Measurements from ENCODE around the gene MUC4. TPM values are rescaled to one million over a fixed set of nuclear protein-coding genes. Genes with fewer than 3 reads are reported as not detected.

Gene MUC4
- total RNA-seq, 4 donors from 2014 or later: 0.27 TPM; not detected in 3

DNA sequence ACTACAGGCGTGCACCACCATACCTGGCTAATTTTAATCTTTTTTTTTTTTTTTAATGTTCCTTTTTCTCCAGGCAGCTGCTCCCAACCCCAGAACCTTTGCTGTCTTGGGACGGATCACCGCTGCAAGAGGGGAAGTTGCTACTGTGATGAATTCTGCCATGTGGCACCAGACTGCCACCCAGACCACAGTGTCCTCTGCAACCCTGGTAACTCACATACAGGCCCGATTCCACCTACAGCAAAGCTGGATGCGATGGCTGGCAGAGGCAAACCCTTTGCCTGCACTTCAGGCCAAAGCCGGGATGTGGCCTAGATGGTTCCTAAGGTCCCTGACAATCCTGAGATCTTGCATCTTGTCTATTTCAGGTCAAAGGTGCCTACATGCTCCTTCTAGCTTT, 103.7 kb downstream of the MUC4 start:
- Histone ChIP-seq H3K27ac (no peak overlapping the region), H3K36me3 (peaks cover 0 to 35% of the 10 kb centered on the region in 2 donors), H3K9me3 (no peaks in the 10 kb centered on the region), H3K27me3 (no peaks in the 10 kb centered on the region), H3K4me1 (no peaks in the 10 kb centered on the region), H3K4me3 (no peak overlapping the region)
- ATAC-seq: no peak
- DNase-seq: no peak
- intact Hi-C loops (cut with DNase I; ENCODE audit: low total_unique reads): no loop called here
- TF ChIP-seq POLR2A (IDR thresholded peaks at IDR 0.05): no peak
- TF ChIP-seq, protein P1, sequence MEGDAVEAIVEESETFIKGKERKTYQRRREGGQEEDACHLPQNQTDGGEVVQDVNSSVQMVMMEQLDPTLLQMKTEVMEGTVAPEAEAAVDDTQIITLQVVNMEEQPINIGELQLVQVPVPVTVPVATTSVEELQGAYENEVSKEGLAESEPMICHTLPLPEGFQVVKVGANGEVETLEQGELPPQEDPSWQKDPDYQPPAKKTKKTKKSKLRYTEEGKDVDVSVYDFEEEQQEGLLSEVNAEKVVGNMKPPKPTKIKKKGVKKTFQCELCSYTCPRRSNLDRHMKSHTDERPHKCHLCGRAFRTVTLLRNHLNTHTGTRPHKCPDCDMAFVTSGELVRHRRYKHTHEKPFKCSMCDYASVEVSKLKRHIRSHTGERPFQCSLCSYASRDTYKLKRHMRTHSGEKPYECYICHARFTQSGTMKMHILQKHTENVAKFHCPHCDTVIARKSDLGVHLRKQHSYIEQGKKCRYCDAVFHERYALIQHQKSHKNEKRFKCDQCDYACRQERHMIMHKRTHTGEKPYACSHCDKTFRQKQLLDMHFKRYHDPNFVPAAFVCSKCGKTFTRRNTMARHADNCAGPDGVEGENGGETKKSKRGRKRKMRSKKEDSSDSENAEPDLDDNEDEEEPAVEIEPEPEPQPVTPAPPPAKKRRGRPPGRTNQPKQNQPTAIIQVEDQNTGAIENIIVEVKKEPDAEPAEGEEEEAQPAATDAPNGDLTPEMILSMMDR (IDR thresholded peaks at IDR 0.05 in 4 of 5, conservative IDR thresholded peaks at IDR 0.05 in 1 of 5): no peak
- in situ Hi-C loops (cut with MboI; ENCODE audit: low sequenced_read_pairs in 4 of 4): loop anchor here in 1 of 4 donors (10.0 kb wide), 1 partner anchor 267 kb away; no protein-coding TSS in a partner anchor

- DNase-seq: no peak
- intact Hi-C loops (cut with DNase I; ENCODE audit: low total_unique reads) (no loop called here), in situ Hi-C loops (cut with MboI; ENCODE audit: low sequenced_read_pairs in 4 of 4) (loop anchor here in 1 of 4 donors (10.0 kb wide), 1 partner anchor 269 kb away; no protein-coding TSS in a partner anchor)
- Histone ChIP-seq H3K9me3 (no peaks in the 10 kb centered on the region), H3K27ac (no peak overlapping the region), H3K27me3 (no peaks in the 10 kb centered on the region), H3K4me3 (no peak overlapping the region), H3K4me1 (no peaks in the 10 kb centered on the region), H3K36me3 (peaks cover 0 to 22% of the 10 kb centered on the region in 2 donors)
- TF ChIP-seq, protein P1 (IDR thresholded peaks at IDR 0.05 in 4 of 5, conservative IDR thresholded peaks at IDR 0.05 in 1 of 5): no peak
- no peak for TF ChIP-seq POLR2A (IDR thresholded peaks at IDR 0.05)
- no peak for ATAC-seq
Observed at GRCh38 chr3:195705081-195705991, 106.4 kb downstream of the MUC4 start.

- intact Hi-C loops (cut with DNase I; ENCODE audit: low total_unique reads) (no loop called here), in situ Hi-C loops (cut with MboI; ENCODE audit: low sequenced_read_pairs in 4 of 4) (loop anchor here in 1 of 4 donors (10.0 kb wide), 1 partner anchor 270 kb away; no protein-coding TSS in a partner anchor)
- Histone ChIP-seq H3K9me3 (no peaks in the 10 kb centered on the region), H3K4me3 (no peak overlapping the region), H3K36me3 (peaks cover 0 to 24% of the 10 kb centered on the region in 2 donors), H3K27me3 (no peaks in the 10 kb centered on the region), H3K27ac (no peak overlapping the region), H3K4me1 (no peaks in the 10 kb centered on the region)
- no peak for DNase-seq
- TF ChIP-seq, protein P1 (IDR thresholded peaks at IDR 0.05 in 4 of 5, conservative IDR thresholded peaks at IDR 0.05 in 1 of 5): no peak
- no peak for TF ChIP-seq POLR2A (IDR thresholded peaks at IDR 0.05)
- no peak for ATAC-seq
Observed at GRCh38 chr3:195704433-195704999, 107.2 kb downstream of the MUC4 start.

GRCh38 chr3:195703776-195704175, 108.0 kb downstream of the MUC4 start:
- DNase-seq (no peak), ATAC-seq (no peak)
- in situ Hi-C loops (cut with MboI; ENCODE audit: low sequenced_read_pairs in 4 of 4): loop anchor here in 1 of 4 donors (10.0 kb wide), 1 partner anchor 271 kb away; no protein-coding TSS in a partner anchor

More at GRCh38 chr3:195703776-195704175, 108.0 kb downstream of the MUC4 start:
- Histone ChIP-seq H3K36me3 (peaks cover 0 to 17% of the 10 kb centered on the region in 2 donors), H3K4me3 (no peak overlapping the region), H3K4me1 (no peaks in the 10 kb centered on the region), H3K27ac (no peak overlapping the region), H3K9me3 (no peaks in the 10 kb centered on the region), H3K27me3 (no peaks in the 10 kb centered on the region)
- intact Hi-C loops (cut with DNase I; ENCODE audit: low total_unique reads): no loop called here
- no peak for TF ChIP-seq POLR2A (IDR thresholded peaks at IDR 0.05)
- TF ChIP-seq, protein P1 (IDR thresholded peaks at IDR 0.05 in 4 of 5, conservative IDR thresholded peaks at IDR 0.05 in 1 of 5): no peak

Measured in gastrocnemius medialis (tissue), 4 donors.